Brain microvascular endothelial cell (primary cell): Measurements from ENCODE around the gene NID2.

Experiments used
- DNase-seq: peaks from one replicate; pipeline ENCODE4 v3.0.0-alpha.2; 2020
- H3K27ac ChIP-seq: fragments of 250-450 bp; sonication (Bioruptor Pico); 2 replicates; pipeline ENCODE4 v1.5.1; 2020; ENCODE audit warnings: mild to moderate bottlenecking, moderate library complexity
- H3K27me3 ChIP-seq: fragments of 250-450 bp; sonication (Bioruptor Pico); replicated peaks from 2 replicates; pipeline ENCODE4 v1.5.1; 2020; ENCODE audit warnings: mild to moderate bottlenecking
- H3K36me3 ChIP-seq: fragments of 250-450 bp; sonication (Bioruptor Pico); replicated peaks from 2 replicates; pipeline ENCODE4 v1.5.1; 2020; ENCODE audit warnings: mild to moderate bottlenecking
- H3K4me3 ChIP-seq: 2 replicates; pipeline ENCODE4 v1.5.1; 2011; ENCODE audit warnings: low read depth, mild to moderate bottlenecking, control low read depth, low read length, moderate library complexity
- CTCF ChIP-seq: IDR thresholded peaks from 2 replicates; pipeline ENCODE4 v1.5.1; 2011; ENCODE audit warnings: low read depth, mild to moderate bottlenecking, moderate library complexity, low read length, control low read depth, inconsistent platforms; ENCODE audit errors: missing control alignments
- in situ Hi-C: cut with HindIII; loops from 2 replicates; pipeline ENCODE4 v1.10.0; 2017; ENCODE audit warnings: low sequenced_read_pairs, low pct_ligation_motif_present

The NID2 gene

GRCh38 chr14:52044791-52045522, 23.9 kb downstream of the NID2 start:
- peak; percentile 65 for DNase-seq
- H3K4me3 ChIP-seq = no peak overlapping the region
- peaks cover 30% of the 10 kb centered on the region for H3K36me3 ChIP-seq
- in situ Hi-C loops = no loop called here
- H3K27me3 ChIP-seq = no peaks in the 10 kb centered on the region
- peak overlapping the region; percentile 59 for H3K27ac ChIP-seq
- no peak for TF ChIP-seq CTCF

- H3K27me3 ChIP-seq = no peaks in the 10 kb centered on the region
- H3K36me3 ChIP-seq = peaks cover 35% of the 10 kb centered on the region
- DNase-seq = peak; percentile 37
- in situ Hi-C loops = no loop called here
- peak; percentile 85 for TF ChIP-seq CTCF
- no peak overlapping the region for H3K27ac ChIP-seq
- no peak overlapping the region for H3K4me3 ChIP-seq
Measured at GRCh38 chr14:52043690-52044089, 25.2 kb downstream of the NID2 start.

DNA sequence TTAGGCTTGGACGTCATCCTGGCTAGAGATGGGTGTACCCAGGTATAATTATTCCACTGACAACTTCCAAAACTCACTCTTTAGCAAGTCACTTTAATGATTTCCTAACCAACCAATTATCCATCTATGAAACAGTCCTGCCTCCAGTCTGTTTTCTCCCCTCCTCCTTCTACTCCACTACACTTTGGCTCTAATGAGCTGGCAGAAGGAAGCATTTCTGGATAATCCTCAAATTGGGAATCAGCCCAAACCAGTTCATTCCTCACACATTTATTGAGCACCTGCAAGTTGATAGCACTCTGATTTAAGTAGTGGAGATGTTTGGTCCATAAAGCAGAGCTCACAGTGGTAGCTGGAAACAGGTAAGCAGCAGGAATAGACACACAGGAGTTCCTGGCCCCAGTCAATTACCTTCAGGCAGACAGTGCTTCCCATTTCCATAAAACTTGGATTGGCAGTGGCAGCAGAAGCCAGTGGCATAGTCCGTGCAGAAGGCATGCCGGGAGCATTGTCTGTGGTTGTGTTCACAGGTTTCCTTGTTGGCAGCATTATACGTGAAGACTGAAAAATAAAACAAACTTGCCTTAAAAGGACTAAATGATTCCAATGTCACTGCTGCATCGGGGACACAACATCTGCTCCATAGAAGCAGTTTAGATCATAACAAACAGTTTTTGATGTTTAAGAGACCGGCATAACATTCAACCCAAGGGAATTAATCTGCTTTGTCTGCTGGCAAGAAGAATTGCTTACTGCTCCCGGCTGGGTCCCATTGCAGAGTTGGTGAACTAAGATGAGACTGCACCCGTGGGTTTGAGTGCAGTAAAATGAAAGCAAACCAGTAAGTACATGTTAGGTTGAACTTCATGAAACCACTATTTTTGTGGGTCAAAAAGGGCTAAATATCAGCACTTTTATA, 26.2 kb downstream of the NID2 start:
- Histone ChIP-seq H3K4me3 (no peak overlapping the region), H3K27ac (no peak overlapping the region), H3K36me3 (peaks cover 42% of the 10 kb centered on the region), H3K27me3 (no peaks in the 10 kb centered on the region)
- TF ChIP-seq CTCF = no peak
- no peak for DNase-seq
- in situ Hi-C loops = no loop called here

DNA sequence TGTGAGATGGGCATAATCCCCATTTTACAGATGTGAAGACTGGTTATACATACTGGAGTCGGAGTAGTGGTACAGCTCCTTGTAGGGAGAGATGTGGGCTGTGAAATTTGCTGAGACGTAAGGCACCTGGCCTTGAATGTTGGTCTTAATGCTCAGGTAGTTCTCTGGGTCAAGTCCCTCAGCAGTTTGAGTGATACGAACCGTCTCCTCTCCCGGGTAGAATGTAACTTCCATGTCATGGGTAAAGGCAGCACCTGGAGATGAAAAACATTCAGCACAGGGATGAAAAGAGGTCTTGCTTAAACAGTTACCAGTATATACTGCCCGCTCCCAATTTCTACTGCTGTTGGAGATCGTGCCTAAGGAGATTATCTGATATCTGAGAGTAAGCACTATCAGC, 28.3 kb downstream of the NID2 start:
- in situ Hi-C loops = no loop called here
- Histone ChIP-seq H3K4me3 (no peak overlapping the region), H3K36me3 (peaks cover 52% of the 10 kb centered on the region), H3K27ac (no peak overlapping the region), H3K27me3 (no peaks in the 10 kb centered on the region)
- DNase-seq = no peak
- no peak for TF ChIP-seq CTCF

- H3K4me3 ChIP-seq = no peak overlapping the region
- in situ Hi-C loops = no loop called here
- H3K27ac ChIP-seq = no peak overlapping the region
- no peak for DNase-seq
- H3K27me3 ChIP-seq = no peaks in the 10 kb centered on the region
- peaks cover 61% of the 10 kb centered on the region for H3K36me3 ChIP-seq
- TF ChIP-seq CTCF = no peak
Measured at GRCh38 chr14:52039124-52039815, 29.6 kb downstream of the NID2 start.
